Measurements from ENCODE around the gene SAP30L.

DNA sequence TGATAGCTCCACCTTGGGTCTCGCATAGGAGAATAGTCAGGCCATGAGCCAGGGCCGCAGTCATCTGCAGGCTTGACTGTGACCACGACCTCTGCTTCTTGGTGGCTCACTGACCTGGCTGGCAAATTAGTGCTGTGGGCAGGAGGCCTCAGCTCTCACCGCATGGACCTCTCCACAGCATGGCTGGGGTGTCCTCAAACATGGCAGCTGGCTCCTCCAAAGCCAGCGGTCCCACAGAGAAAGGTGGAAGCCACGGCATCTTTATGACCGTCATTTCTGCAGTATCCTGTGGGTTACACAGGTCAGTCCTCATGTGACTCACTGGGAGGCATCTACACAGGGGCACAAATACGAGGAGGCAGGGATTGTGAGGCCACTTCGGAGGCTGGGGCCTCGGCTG, 43.2 kb upstream of the SAP30L start:
- TF ChIP-seq CTCF (conservative IDR thresholded peaks at IDR 0.05; ENCODE audit: low read depth, low read length) (no peak), MAFK (IDR thresholded peaks at IDR 0.05; ENCODE audit: low read depth, low read length) (no peak), CHD1 (IDR thresholded peaks at IDR 0.05; ENCODE audit: low read depth, low read length) (no peak), RCOR1 (IDR thresholded peaks at IDR 0.05; ENCODE audit: insufficient replicate concordance, low read length) (no peak)

All from IMR-90 (cell line).